SIG-M5 treated with dmso at 0.1 percent for 504 hours (cell line): ENCODE data around the gene DENND6A.
"Not testable (repeated sequence)": the region's sequence is repeated elsewhere in the genome, so short reads cannot be mapped to it uniquely, and the experiment has no call there.

ENCODE experiments used
- DNase-seq: peaks from one replicate; lab custom pipeline; 2025; ENCODE audit not compliant: unreplicated experiment; lab: John Stamatoyannopoulos, UW

Gene DENND6A

DNA sequence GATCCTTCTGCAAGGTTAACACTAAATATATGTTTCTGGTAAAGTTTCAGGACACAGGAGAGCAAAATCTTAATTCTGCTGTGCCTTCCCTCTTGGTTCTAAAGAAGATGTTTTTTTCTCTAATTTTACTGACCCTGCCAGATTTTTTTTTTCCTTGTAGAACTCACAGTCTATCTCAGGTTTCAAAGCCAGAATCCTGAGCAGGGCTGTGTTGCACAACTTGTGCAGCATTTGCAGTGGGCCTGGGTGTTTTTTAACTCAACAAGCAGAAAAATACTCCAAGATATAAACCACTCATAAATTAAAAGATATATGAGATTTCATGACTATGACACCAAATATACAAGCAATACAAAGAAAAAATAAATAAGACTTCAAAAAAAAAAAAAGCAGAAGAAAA, 55.5 kb downstream of the DENND6A start:
- no peak for DNase-seq

DNA sequence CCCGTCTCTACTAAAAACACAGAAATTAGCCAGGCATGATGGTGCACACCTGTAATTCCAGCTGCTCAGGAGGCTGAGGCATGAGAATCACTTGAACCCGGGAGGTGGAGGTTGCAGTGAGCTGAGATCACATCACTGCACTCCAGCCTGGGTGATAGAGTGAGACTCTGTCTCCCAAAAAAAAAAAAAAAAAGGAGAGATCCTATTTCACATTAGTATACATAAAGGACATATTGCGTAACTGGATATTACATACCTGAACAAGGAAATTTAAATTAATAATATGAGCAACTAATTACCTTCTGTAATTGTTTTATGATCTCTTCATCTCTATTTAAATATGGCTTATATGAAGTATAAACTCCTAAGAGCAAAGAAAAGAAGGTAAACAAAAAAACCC, 58.6 kb downstream of the DENND6A start:
- not testable (repeated sequence) for DNase-seq

- DNase-seq = no peak
Measured at GRCh38 chr3:57627976-57628375, 64.9 kb downstream of the DENND6A start.

DNA sequence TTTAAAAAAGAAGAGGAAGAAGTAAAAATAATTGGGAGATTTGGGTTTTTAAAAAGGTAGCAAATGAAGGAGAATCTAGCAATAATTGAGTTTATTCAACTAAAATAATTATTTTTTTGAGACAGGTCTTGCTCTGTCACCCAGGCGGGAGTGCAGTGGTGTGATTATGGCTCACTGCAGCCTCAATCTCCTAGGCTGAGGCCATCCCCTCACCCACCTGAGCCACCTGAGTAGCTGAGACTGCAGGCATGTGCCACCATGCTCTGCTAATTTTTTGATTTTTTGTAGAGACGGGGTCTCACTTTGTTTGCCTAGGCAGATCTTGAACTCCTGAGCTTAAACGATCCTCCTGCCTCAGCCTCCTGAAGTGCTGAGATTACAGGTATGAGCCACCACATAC, 68.1 kb downstream of the DENND6A start:
- no peak for DNase-seq

DNA sequence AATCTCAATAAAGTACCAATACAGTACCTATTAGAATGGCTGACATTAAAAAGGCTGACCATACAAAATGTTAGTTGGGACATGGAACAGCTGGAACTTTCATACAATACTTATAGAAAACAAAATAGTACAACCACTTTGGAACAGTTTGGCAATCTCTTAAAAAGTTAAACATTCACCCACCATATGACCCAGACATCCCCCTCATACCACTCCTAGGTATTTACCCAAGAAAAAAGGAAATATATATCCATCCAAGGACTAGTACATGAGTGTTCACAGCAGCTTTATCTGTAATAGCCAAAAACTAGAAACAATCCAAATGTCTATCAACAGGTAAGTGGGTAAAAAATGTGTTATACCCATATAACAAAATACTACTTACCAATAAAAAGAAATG, 70.5 kb downstream of the DENND6A start:
- DNase-seq = no peak

DNA sequence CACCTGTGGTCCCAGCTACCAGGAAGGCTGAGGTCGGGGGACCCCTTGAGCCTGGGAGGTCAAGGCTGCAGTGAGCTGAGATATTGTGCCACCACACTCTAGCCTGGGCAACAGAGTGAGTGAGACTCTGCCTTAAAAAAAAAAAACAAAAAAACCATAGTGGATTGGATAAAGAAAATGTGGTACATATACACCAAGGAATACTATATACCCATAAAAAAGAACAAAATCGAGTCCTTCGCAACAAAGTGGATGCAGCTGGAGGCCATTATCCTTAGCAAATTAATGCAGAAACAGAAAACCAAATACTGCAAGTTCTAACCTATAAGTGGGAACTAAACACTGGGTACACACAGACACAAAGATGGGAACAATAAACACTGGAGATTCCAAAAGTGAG, 75.1 kb downstream of the DENND6A start:
- DNase-seq = no peak

DNA sequence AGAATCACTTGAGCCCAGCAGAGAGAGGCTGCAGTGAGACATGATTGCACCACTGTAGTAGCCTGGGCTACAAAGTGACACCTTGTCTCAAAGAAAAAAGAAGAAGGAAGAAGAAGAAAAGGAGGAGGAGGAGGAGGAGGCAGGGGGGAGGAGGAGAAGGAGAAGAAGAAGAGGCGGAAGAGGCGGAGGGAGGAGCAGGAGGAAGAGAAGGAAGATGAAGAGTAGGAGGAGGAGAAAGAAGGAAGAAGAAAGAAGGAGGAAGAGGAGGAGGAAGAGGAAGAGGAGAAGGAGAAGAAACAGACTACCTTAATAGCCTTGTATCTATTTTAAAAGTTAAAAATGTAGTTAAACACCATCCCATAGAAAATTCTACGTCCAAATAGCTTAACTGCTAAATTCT, 76.6 kb downstream of the DENND6A start:
- no peak for DNase-seq

GRCh38 chr3:57611870-57612269, 81.0 kb downstream of the DENND6A start:
- DNase-seq = not testable (repeated sequence)

DNA sequence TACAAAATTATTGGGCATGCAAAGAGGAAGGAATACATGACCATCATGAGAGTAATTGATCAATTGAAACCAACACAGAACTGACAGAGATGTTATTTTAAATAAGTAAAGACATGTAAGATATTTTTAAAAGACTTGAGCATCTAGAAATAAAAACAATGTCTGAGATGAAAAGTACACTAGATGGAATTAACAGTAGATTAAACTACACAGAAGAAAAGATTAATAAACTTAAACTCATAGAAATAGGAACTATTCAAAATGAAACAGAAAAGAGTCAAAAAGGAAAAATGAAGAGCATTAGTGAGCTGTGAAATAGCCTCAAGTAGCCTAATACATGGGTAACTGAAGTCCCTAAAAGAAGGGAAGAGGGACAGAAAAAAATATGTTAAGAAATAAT, 87.2 kb downstream of the DENND6A start:
- DNase-seq = no peak

- DNase-seq = no peak
Measured at GRCh38 chr3:57604971-57605370, 87.9 kb downstream of the DENND6A start.

DNA sequence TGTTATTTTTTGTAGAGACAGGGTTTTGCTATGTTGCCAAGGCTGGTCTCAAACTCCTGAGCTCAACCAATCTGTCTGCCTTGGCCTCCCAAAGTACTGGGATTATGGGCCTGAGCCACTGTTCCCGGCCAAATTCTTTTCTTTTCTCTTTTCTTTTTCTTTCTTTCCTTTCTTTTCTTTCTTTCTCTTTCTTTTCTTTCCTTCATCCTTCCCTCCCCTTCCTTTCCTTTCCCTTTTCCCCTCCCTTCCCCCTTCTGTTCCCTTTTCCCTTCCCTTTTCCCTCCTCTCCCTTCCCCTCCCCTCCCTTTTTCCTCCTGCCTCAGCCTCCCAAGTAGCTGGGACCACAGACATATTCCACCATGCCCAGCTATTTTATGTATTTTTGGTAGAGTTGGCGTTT, 92.7 kb downstream of the DENND6A start:
- DNase-seq = no peak

DNA sequence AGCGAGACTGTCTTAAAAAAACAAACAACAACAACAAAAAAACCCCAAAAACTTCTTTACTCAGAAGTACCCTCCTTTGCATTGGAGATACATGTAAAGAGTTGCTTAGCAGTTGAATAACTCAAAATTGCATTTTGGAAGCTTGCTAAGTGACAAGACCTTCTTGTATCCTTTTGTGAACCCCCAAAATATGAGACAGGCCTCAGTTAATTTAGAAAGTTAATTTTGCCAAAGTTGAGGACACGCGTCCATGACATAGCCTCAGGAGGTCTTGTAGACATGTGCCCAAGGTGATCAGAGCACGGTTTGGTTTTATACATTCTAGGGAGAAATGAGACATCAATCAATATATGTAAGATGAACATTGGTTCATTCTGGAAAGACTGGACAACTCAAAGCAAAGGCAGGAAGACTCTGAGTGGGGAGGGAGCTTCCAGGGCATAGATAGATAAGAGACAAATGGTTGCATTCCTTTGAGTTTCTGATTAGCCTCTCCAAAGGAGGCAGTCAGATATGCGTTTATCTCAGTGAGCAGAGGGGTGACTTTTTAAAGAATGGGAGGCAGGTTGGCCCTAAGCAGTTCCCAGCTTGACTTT, 94.0 kb downstream of the DENND6A start:
- no peak for DNase-seq

- peak; percentile 99 for DNase-seq
Measured at GRCh38 chr3:57597127-57597923, 95.6 kb downstream of the DENND6A start, which contains the start of gene ARF4. Gene ARF4, minus strand, starts transcription at chr3:57597344. Its CDS starts 204 bp downstream, at chr3:57597140.

DNA sequence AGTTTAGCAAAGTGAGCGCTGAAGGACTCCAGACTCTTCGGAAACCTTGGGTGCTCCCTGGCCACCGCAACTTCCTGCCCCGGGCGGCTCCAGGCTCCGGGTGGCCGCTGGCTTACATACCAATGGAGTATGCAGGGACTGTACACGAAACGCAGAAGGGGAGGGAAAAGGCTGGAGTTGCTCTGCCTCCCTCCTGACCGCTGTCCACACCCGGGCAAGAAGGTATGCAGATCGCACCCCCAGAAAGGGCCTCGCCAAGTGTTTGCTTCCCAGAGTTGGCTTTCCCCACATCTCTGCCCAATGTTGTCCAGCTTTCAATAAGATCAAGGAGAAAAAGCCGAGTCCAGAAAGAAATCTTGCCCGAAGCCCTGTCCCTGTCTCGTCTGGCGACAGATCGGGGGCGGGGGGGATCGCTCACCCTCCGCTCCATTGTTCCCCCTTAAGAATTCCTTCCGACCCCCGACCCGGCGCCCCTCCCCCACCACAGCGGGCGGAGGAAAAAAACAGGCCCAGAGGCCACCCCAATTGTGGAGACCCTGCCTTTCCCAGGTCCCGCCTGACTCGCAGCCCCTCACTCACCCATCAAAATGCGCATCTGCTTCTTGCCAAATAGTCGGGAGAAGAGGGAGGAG, 96.3 kb downstream of the DENND6A start:
- peak; percentile 84 for DNase-seq

- no peak for DNase-seq
Measured at GRCh38 chr3:57594576-57594975, 98.3 kb downstream of the DENND6A start.

GRCh38 chr3:57594144-57594543, 98.7 kb downstream of the DENND6A start:
- DNase-seq = no peak

GRCh38 chr3:57592306-57592705, 100.6 kb downstream of the DENND6A start:
- DNase-seq = no peak

GRCh38 chr3:57587905-57588304, 105.0 kb downstream of the DENND6A start:
- DNase-seq = no peak

- no peak for DNase-seq
Measured at GRCh38 chr3:57586778-57587177, 106.1 kb downstream of the DENND6A start.

DNA sequence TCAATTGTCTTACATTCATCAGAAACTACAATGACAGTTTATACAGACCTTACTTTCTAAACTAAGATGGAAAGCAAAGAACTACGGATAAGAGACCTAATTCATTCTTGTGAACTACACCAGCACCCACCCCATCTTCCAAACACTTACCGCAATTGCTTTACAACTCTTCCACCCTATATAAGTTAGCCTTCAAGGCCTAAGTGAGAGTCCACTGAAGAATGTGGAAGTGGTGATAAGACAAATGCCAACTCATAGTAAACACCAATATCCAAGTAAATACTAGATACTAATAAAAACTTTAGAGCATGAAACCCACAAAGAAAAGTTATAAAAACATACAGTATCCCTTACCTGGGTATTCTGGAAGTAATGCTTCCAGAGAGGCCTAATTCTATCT, 109.3 kb downstream of the DENND6A start:
- no peak for DNase-seq

DNA sequence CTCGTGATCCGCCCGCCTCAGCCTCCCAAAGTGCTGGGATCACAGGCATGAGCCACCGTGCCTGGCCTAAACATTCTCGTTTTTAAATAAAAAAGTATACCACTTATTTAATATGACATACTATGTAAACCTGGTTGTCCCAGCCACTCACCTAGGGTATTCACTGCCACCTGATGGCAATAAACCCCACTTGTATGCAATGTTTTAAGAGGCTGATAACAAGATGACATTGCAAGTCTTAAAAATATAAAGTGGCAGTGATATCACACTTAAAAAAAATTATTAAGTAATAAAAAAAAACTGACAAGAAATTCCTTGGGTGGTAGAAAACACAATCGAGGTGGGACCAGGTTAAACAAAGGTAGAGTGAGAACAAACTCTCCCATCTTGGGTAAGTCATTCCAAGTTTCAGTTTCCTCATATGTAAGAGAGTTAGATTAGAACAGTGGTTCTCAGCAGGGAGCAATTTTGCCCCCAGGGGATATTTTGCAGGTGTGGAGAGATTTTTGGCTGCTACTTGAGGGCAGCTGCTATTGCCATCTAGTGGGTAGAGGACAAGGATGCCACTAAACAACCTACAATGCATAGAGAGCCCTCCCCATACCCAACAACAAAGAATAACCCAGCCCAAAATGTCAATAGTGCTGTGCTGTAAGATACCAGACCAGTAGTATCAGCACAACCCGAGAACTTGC, 110.3 kb downstream of the DENND6A start:
- DNase-seq = peak; percentile 39

GRCh38 chr3:57577801-57578200, 115.1 kb downstream of the DENND6A start:
- no peak for DNase-seq
